ENCODE data around the gene FAT2.

DNA sequence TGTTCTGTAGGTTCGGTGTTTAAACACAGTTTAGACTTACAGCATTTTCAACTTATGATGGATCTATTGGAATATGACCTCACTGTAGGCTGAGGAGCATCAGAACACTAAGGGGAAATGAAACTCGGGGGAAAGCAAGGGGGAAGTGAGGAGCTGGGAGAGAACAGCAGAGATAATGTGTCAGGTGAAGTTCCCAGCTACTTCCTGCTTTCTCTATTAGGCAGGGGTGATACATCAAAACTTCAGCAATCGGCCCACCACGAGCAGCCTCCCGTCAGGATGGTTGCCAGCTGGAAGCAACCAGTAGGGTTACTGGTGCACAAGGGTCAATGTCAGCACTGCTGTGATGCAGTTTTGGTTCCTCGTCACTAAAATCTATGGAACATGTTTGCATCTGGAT is 34.3 kb downstream of the FAT2 start:
- TF ChIP-seq, protein P1, sequence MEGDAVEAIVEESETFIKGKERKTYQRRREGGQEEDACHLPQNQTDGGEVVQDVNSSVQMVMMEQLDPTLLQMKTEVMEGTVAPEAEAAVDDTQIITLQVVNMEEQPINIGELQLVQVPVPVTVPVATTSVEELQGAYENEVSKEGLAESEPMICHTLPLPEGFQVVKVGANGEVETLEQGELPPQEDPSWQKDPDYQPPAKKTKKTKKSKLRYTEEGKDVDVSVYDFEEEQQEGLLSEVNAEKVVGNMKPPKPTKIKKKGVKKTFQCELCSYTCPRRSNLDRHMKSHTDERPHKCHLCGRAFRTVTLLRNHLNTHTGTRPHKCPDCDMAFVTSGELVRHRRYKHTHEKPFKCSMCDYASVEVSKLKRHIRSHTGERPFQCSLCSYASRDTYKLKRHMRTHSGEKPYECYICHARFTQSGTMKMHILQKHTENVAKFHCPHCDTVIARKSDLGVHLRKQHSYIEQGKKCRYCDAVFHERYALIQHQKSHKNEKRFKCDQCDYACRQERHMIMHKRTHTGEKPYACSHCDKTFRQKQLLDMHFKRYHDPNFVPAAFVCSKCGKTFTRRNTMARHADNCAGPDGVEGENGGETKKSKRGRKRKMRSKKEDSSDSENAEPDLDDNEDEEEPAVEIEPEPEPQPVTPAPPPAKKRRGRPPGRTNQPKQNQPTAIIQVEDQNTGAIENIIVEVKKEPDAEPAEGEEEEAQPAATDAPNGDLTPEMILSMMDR (conservative IDR thresholded peaks at IDR 0.05; ENCODE audit: low read length) = no peak
- no peak for TF ChIP-seq EZH2phosphoT487 (IDR thresholded peaks at IDR 0.05; ENCODE audit: borderline replicate concordance, low read depth, low read length)

Measured in OCI-LY7 (cell line).